ENCODE data around the gene GPR132. TPM values are rescaled to one million over a fixed set of nuclear protein-coding genes. Genes with fewer than 3 reads are reported as not detected.

GPR132 gene
- total RNA-seq, 1 donor from 2014 or later, result 48.5 TPM

DNA sequence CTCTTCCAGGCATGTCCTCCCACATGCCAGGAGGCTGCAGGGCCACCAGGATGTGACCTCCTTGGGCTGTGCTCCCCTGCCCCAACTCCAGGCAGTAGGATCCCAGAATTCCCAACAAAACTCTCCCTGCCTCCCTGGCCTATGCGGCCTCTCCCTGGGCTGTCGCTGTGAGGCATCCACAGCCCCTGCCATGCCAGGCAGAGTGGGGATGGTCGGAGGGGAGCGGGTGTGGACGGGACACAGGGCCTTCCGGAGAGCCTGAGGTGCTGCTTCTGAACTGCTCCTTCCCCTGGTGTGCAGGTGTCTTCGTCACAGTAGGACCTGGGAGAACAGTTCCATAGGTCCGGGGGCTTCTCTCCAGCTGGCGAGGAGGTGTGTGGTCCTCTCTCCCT, 18.3 kb downstream of the GPR132 start:
- Mint-ChIP-seq H3K27me3 (no peaks in the 10 kb centered on the region), H3K36me3 (ENCODE audit: low read depth) (peaks cover 37% of the 10 kb centered on the region), H3K4me3 (no peak overlapping the region), H3K27ac (no peak overlapping the region), H3K9me3 (no peaks in the 10 kb centered on the region), H3K4me1 (peaks cover 15% of the 10 kb centered on the region)
- TF ChIP-seq, protein P1, sequence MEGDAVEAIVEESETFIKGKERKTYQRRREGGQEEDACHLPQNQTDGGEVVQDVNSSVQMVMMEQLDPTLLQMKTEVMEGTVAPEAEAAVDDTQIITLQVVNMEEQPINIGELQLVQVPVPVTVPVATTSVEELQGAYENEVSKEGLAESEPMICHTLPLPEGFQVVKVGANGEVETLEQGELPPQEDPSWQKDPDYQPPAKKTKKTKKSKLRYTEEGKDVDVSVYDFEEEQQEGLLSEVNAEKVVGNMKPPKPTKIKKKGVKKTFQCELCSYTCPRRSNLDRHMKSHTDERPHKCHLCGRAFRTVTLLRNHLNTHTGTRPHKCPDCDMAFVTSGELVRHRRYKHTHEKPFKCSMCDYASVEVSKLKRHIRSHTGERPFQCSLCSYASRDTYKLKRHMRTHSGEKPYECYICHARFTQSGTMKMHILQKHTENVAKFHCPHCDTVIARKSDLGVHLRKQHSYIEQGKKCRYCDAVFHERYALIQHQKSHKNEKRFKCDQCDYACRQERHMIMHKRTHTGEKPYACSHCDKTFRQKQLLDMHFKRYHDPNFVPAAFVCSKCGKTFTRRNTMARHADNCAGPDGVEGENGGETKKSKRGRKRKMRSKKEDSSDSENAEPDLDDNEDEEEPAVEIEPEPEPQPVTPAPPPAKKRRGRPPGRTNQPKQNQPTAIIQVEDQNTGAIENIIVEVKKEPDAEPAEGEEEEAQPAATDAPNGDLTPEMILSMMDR (IDR thresholded peaks at IDR 0.05), result no peak
- no peak for DNase-seq
- ATAC-seq (ENCODE audit: low read depth), result no peak
- ChIA-PET POLR2A (interaction anchor here (1.2 to 3.6 kb wide), 6 partner anchors 17 to 113 kb away, joined by 5 to 18 read pairs (median 10); partner anchors contain the start of genes CDCA4, CLBA1 and GPR132), CTCF (interaction anchor here (0.9 to 4.6 kb wide), 10 partner anchors 13 to 278 kb away, joined by 3 to 71 read pairs (median 10); partner anchors contain the start of genes CLBA1 and GPR132)
- intact Hi-C loops (cut with micrococcal nuclease), result loop anchor here (5.0 kb wide), 1 partner anchor 325 kb away; the partner anchor contains the start of gene ADSS1

DNA sequence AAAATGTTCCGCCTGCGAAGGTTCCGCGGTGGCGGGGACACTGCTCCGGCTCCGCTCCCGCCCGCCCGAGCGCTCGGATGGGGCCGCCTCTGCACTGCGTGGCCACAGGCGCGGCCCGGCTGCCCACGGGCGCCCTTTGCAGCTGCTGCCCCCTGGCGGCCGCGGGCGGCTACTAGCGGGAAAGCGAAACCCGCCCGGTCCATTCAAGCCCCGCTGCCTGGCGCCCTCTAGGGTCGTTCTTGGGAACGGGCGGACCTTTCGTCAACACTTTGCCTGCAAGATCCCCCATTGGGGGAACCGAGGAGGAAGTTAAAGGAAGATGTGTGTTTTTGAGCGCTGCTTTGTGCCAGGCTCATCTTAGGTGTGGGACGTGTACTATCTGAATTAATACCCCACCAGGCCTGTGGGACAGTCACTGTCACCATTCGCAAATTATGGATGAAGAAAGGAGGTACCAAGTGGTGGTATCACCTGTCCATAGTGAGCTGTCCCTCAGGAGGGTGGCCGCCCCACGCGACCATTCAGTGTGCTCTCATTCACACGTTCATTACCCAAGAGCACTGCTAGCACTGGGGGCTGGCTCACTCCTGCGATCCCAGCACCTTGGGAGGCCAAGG, 19.4 kb downstream of the GPR132 start:
- peak overlapping the region; percentile 46 for H3K4me3 Mint-ChIP-seq
- TF ChIP-seq, protein P1 (IDR thresholded peaks at IDR 0.05), result peak; percentile 97
- H3K27ac Mint-ChIP-seq, result peak overlapping the region; percentile 59
- CTCF ChIA-PET, result interaction anchor here (0.7 to 4.6 kb wide), 27 partner anchors 11 to 293 kb away, joined by 3 to 71 read pairs (median 5); partner anchors contain the start of genes CDCA4, CLBA1, GPR132 and SIVA1
- DNase-seq (peak; percentile 93), ATAC-seq (ENCODE audit: low read depth) (peak; percentile 90)
- no peaks in the 10 kb centered on the region for H3K27me3 Mint-ChIP-seq
- POLR2A ChIA-PET, result interaction anchor here (0.6 to 3.6 kb wide), 10 partner anchors 18 to 279 kb away, joined by 3 to 18 read pairs (median 6); partner anchors contain the start of genes CDCA4, CLBA1 and GPR132
- intact Hi-C loops (cut with micrococcal nuclease), result loop anchor here (1.0 to 5.0 kb wide), 10 partner anchors 19 to 324 kb away; partner anchors contain the start of genes ADSS1, CDCA4 and GPR132
- peaks cover 26% of the 10 kb centered on the region for H3K36me3 Mint-ChIP-seq (ENCODE audit: low read depth)
- H3K9me3 Mint-ChIP-seq, result no peaks in the 10 kb centered on the region
- peaks cover 15% of the 10 kb centered on the region for H3K4me1 Mint-ChIP-seq

DNA sequence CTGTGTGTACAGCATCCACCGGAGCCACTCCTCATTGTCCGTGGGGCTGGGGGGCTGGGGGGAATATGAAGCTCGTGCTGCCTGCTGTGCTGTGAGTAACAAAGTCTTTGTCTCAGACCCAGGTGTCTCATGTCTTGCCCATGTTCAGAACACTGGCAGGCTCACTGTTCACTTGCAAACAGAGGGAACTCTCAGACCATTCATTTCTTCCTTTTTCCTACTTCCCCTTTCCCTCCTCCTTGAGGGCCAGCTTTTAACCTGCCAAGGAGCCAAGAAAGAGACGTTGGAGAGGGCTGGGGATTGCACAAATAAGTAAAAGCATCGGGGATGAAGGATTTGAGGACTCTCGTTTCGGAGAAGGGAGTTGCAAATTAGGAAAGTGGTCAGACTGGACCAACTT, 21.6 kb downstream of the GPR132 start:
- ATAC-seq (ENCODE audit: low read depth), result no peak
- TF ChIP-seq, protein P1 (IDR thresholded peaks at IDR 0.05), result no peak
- H3K9me3 Mint-ChIP-seq, result no peaks in the 10 kb centered on the region
- no peak overlapping the region for H3K27ac Mint-ChIP-seq
- intact Hi-C loops (cut with micrococcal nuclease), result loop anchor here (2.0 kb wide), 1 partner anchor 21 kb away; the partner anchor contains the start of gene GPR132
- ChIA-PET CTCF (interaction anchor here (1.0 to 4.6 kb wide), 6 partner anchors 16 to 69 kb away, joined by 3 to 71 read pairs (median 4); partner anchors contain the start of gene CDCA4), POLR2A (interaction anchor here (3.5 kb wide), 1 partner anchor 23 kb away, joined by 13 read pairs; the partner anchor contains the start of gene CDCA4)
- no peak overlapping the region for H3K4me3 Mint-ChIP-seq
- peaks cover 15% of the 10 kb centered on the region for H3K4me1 Mint-ChIP-seq
- H3K36me3 Mint-ChIP-seq (ENCODE audit: low read depth), result peaks cover 5% of the 10 kb centered on the region
- no peaks in the 10 kb centered on the region for H3K27me3 Mint-ChIP-seq
- no peak for DNase-seq

DNA sequence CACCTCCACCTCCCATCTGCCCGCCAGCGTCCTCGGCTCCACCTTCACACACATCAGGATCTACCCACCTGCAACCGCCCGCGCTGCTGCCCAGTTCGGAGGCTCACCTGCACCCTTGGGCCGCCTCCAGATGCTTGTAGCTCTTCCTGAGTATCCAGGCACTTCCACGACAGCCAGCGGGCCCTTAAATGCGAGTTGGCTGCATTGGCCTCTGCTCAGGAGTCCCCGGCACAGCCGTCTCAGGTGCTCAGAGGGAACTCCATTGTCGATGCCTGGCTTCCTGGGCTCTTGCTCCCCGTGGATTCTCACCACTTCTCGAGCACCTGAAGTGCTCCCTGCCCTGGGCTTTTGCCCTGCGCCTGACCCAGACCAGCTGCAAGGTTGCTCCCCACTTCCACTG, 22.4 kb downstream of the GPR132 start:
- POLR2A ChIA-PET, result interaction anchor here (0.6 to 1.3 kb wide), 2 partner anchors 10 to 57 kb away, joined by 4 to 6 read pairs; partner anchors contain the start of gene CLBA1
- TF ChIP-seq, protein P1 (IDR thresholded peaks at IDR 0.05), result no peak
- ATAC-seq (ENCODE audit: low read depth) (no peak), DNase-seq (no peak)
- intact Hi-C loops (cut with micrococcal nuclease), result no loop called here
- no peaks in the 10 kb centered on the region for H3K9me3 Mint-ChIP-seq
- H3K4me1 Mint-ChIP-seq, result peaks cover 11% of the 10 kb centered on the region
- no peak overlapping the region for H3K4me3 Mint-ChIP-seq
- H3K27me3 Mint-ChIP-seq, result no peaks in the 10 kb centered on the region
- no peak overlapping the region for H3K27ac Mint-ChIP-seq
- H3K36me3 Mint-ChIP-seq (ENCODE audit: low read depth), result peaks cover 2% of the 10 kb centered on the region
- CTCF ChIA-PET, result interaction anchor here (4.6 kb wide), 1 partner anchor 68 kb away, joined by 71 read pairs; no protein-coding TSS in a partner anchor

All from activated B cell treated with CpG ODN at 0.5 μM for 24 hours (primary cell).